Keratinocyte (primary cell): ENCODE measurements around the gene PLXDC2.

Source experiments
- EZH2 ChIP-seq: IDR thresholded peaks from one replicate; pipeline ENCODE4 v1.6.1; 2012; ENCODE audit warnings: inconsistent platforms, mild to moderate bottlenecking, low read length, moderate library complexity
- TF ChIP-seq, protein P1 (sequence below), 3 experiments: IDR thresholded peaks in 1 of 3; conservative IDR thresholded peaks in 1 of 3; optimal IDR thresholded peaks in 1 of 3; 2 replicates in 2 of 3; 3 replicates in 1 of 3; pipeline versions ENCODE3 to v1.5.1; 2011; ENCODE audit warnings: low read length in 3 of 3, mild to moderate bottlenecking in 3 of 3, moderate library complexity in 2 of 3, control low read depth in 1 of 3, inconsistent platforms in 1 of 3; ENCODE audit not compliant: insufficient read depth in 2 of 3; ENCODE audit errors: extremely low read depth in 1 of 3

DNA sequence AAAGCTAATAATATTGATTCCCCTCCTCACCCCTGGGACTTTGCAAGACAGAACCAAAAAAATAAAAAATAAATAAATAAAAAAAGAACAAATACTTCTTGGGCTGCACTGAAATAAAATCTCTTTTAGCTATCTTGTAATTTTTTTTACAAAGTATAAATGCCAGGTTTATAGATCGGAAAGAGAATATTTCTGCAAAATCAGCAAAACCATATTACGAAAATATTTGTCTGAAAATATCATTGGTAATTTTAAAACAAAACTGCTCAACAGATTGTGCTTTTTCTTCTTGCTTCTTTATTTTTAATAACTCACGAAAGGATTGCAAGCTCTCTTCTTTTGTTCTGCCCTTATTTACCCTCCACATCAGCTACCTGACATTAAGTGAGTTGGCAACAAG is 213.3 kb downstream of the PLXDC2 start:
- TF ChIP-seq, protein P1, sequence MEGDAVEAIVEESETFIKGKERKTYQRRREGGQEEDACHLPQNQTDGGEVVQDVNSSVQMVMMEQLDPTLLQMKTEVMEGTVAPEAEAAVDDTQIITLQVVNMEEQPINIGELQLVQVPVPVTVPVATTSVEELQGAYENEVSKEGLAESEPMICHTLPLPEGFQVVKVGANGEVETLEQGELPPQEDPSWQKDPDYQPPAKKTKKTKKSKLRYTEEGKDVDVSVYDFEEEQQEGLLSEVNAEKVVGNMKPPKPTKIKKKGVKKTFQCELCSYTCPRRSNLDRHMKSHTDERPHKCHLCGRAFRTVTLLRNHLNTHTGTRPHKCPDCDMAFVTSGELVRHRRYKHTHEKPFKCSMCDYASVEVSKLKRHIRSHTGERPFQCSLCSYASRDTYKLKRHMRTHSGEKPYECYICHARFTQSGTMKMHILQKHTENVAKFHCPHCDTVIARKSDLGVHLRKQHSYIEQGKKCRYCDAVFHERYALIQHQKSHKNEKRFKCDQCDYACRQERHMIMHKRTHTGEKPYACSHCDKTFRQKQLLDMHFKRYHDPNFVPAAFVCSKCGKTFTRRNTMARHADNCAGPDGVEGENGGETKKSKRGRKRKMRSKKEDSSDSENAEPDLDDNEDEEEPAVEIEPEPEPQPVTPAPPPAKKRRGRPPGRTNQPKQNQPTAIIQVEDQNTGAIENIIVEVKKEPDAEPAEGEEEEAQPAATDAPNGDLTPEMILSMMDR (optimal IDR thresholded peaks at IDR 0.05 in 1 of 3, IDR thresholded peaks at IDR 0.05 in 1 of 3, conservative IDR thresholded peaks at IDR 0.05 in 1 of 3; ENCODE audit: extremely low read depth in 1 of 3, insufficient read depth in 2 of 3, low read length in 3 of 3), result no peak
- TF ChIP-seq EZH2, result no peak
